Osteocyte (in vitro differentiated cells): Measurements from ENCODE around the gene HDGF. TPM values are rescaled to one million over a fixed set of nuclear protein-coding genes. Genes with fewer than 3 reads are reported as not detected.
A peak's percentile ranks its signal among the peaks of the same experiment; 100 is the strongest.

Source experiments
- DNase-seq: peaks from one replicate; pipeline ENCODE4 v3.0.0; 2021; ENCODE audit warnings: mixed read lengths; ENCODE audit not compliant: unreplicated experiment; ENCODE audit errors: extremely low spot score
- H3K27ac Mint-ChIP-seq: one replicate; pipeline ENCODE4 v1.8.0; 2021; ENCODE audit warnings: mild to moderate bottlenecking, mixed read lengths; ENCODE audit not compliant: unreplicated experiment
- H3K27me3 Mint-ChIP-seq: one replicate; pipeline ENCODE4 v1.8.0; 2021; ENCODE audit warnings: mixed read lengths; ENCODE audit not compliant: unreplicated experiment
- H3K36me3 Mint-ChIP-seq: one replicate; pipeline ENCODE4 v1.8.0; 2021; ENCODE audit warnings: mixed read lengths; ENCODE audit not compliant: unreplicated experiment
- H3K4me1 Mint-ChIP-seq: one replicate; pipeline ENCODE4 v1.8.0; 2021; ENCODE audit warnings: mixed read lengths; ENCODE audit not compliant: unreplicated experiment
- H3K4me3 Mint-ChIP-seq: one replicate; pipeline ENCODE4 v1.8.0; 2021; ENCODE audit warnings: mild to moderate bottlenecking, moderate library complexity, mixed read lengths; ENCODE audit not compliant: unreplicated experiment
- H3K9me3 Mint-ChIP-seq: one replicate; pipeline ENCODE4 v1.8.0; 2021; ENCODE audit warnings: mixed read lengths; ENCODE audit not compliant: unreplicated experiment
- total RNA-seq: library from RNA; stranded (reverse); gene quantifications from 2 replicates; pipeline ENCODE4 v1.2.1, GENCODE V29; 2021
- TF ChIP-seq, protein P1 (sequence below): fragments of 200-600 bp; sonication (generic); IDR thresholded peaks from 2 replicates; pipeline ENCODE4 v1.5.0; 2021; ENCODE audit warnings: antibody characterized with exemption, mild to moderate bottlenecking, moderate library complexity

The HDGF gene
- total RNA-seq, 1 donor from 2014 or later: 213 TPM

DNA sequence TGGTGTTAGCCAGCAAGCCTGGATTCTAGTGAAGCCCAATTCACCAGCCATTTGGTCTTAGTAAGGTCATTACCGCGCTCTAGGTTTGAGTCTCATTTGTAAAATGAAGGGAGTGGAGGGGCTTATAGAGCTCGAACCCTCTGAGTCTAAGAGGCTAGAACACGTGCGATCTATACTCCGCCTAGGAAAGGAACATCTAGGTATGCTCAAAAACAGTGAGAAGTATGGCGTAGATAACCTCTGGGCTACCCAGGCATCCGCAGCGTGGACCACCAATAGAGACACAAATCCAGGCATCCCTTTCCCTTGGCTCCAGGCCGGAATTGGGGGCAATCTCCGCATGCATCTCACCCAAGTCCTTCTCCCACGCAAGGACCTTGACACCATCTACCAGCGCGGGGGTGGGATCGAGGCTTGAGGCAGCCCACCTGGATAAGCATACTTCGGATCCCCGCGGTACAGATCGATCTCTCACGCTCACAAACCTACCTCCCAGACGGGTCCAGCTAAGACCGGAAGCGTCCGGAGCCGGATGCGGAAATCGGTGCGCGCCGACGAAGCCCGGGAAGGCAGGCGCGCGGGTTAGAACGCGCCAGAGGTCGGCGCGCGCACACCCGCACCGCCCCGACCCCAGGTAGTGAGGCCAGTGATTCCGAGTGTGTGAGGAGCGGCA lies 23.4 kb downstream of the HDGF start, which contains the start of gene METTL25B:
METTL25B (plus strand) TSS at position 544 of the 673 bp plus-strand sequence. CDS start 636 bp downstream, outside the sequence.
- no peaks in the 10 kb centered on the region for H3K9me3 Mint-ChIP-seq
- H3K4me3 Mint-ChIP-seq: no peak within 1 kb of the TSS
- peak; percentile 92 for DNase-seq
- H3K36me3 Mint-ChIP-seq: peaks cover 15% of the 10 kb centered on the region
- no peaks in the 10 kb centered on the region for H3K27me3 Mint-ChIP-seq
- TF ChIP-seq, protein P1, sequence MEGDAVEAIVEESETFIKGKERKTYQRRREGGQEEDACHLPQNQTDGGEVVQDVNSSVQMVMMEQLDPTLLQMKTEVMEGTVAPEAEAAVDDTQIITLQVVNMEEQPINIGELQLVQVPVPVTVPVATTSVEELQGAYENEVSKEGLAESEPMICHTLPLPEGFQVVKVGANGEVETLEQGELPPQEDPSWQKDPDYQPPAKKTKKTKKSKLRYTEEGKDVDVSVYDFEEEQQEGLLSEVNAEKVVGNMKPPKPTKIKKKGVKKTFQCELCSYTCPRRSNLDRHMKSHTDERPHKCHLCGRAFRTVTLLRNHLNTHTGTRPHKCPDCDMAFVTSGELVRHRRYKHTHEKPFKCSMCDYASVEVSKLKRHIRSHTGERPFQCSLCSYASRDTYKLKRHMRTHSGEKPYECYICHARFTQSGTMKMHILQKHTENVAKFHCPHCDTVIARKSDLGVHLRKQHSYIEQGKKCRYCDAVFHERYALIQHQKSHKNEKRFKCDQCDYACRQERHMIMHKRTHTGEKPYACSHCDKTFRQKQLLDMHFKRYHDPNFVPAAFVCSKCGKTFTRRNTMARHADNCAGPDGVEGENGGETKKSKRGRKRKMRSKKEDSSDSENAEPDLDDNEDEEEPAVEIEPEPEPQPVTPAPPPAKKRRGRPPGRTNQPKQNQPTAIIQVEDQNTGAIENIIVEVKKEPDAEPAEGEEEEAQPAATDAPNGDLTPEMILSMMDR: no peak
- peak within 1 kb of the TSS; percentile 97 for H3K27ac Mint-ChIP-seq
- H3K4me1 Mint-ChIP-seq: peaks cover 13% of the 10 kb centered on the region

DNA sequence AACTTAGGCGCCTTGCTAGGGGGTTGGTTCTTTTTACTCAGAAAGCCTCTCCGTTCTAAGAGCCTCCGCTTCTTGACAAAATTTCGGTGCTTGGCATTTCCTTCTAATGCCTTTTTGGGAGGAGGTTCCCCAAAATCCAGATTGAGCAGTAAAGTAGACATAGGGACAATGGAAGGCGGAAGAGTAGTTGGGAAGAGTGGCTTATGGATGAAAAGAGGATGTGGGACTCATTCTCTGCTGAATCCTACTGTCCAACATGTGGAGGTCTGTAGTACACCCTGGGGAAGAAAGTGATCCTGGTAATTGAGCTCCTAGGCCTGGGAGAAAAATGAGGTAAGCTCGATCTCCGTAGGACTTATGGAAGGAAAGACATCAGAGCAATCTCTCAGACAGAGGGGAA lies 24.0 kb downstream of the HDGF start:
- Mint-ChIP-seq H3K27ac (peak overlapping the region; percentile 97), H3K4me3 (no peak overlapping the region), H3K9me3 (no peaks in the 10 kb centered on the region), H3K4me1 (peaks cover 13% of the 10 kb centered on the region), H3K27me3 (no peaks in the 10 kb centered on the region), H3K36me3 (peaks cover 12% of the 10 kb centered on the region)
- DNase-seq: no peak
- TF ChIP-seq, protein P1: no peak

- Mint-ChIP-seq H3K4me1 (peaks cover 13% of the 10 kb centered on the region), H3K36me3 (peaks cover 12% of the 10 kb centered on the region), H3K4me3 (no peak overlapping the region), H3K9me3 (no peaks in the 10 kb centered on the region), H3K27ac (no peak overlapping the region), H3K27me3 (no peaks in the 10 kb centered on the region)
- DNase-seq: no peak
- TF ChIP-seq, protein P1: peak; percentile 69
Observed at GRCh38 chr1:156726549-156727226, 24.8 kb downstream of the HDGF start.

DNA sequence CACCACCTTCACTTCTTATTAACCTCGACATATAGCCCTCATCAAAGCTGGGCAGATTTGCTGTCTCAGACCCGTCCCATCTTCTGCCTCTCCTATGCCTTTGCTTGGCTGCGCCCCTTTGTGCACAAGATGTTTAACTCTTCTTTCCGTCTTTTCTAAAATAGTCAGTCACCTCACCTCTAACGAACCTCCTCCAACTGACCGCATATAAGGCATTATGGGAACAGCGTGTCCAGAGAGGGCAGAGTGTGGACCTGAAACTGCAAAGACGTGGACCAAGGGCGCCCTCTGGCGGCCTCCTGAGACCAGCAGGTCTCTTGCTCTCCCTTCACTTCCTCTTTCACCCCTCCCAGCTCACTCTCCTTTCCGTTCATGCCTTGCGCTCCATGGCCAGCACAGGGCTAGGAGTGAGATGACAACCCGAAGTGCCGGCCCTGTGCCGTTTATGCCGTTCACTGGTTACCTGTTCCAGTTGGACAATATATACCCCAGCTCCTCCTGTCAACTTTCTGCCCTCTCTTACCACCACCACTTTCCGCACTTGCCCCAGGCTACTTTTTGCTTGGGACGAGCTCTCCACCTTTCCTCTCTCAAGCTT lies 25.7 kb downstream of the HDGF start:
- no peak overlapping the region for H3K27ac Mint-ChIP-seq
- H3K4me1 Mint-ChIP-seq: peaks cover 13% of the 10 kb centered on the region
- H3K9me3 Mint-ChIP-seq: no peaks in the 10 kb centered on the region
- TF ChIP-seq, protein P1: peak; percentile 97
- no peak overlapping the region for H3K4me3 Mint-ChIP-seq
- peaks cover 16% of the 10 kb centered on the region for H3K36me3 Mint-ChIP-seq
- DNase-seq: peak; percentile 95
- no peaks in the 10 kb centered on the region for H3K27me3 Mint-ChIP-seq

DNA sequence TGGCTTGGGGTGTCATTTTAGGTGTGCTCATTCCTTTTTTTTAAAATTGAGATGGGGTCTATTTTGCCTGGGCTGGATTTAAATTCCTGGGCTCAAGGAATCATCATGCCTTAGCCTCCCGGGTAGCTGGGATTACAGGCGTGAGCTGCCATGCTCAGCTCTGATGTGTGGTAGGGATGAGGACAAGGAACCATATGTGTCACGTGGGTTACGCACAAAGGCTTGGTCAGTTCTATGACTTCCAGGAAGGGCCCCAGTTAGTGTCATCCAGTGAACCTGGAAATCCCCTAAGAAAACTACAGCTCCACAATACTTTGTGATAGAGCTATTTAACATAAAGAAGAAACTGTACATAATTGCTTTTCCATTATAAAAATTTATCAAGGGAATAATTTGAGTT lies 29.9 kb downstream of the HDGF start:
- peaks cover 4% of the 10 kb centered on the region for H3K4me1 Mint-ChIP-seq
- DNase-seq: no peak
- no peaks in the 10 kb centered on the region for H3K9me3 Mint-ChIP-seq
- H3K4me3 Mint-ChIP-seq: no peak overlapping the region
- H3K27ac Mint-ChIP-seq: no peak overlapping the region
- H3K27me3 Mint-ChIP-seq: no peaks in the 10 kb centered on the region
- H3K36me3 Mint-ChIP-seq: peaks cover 21% of the 10 kb centered on the region
- TF ChIP-seq, protein P1: no peak
